Activated naive CD4-positive, alpha-beta T cell treated with anti-CD3 and anti-CD28 coated beads, Interleukin-2, amount 50 U/mL, for 72 hours (primary cell): ENCODE data around the gene OMP. TPM values are rescaled to one million over a fixed set of nuclear protein-coding genes. Genes with fewer than 3 reads are reported as not detected.

Source experiments
- ATAC-seq, 2 donors: fragments of 150-1000 bp; cut with Tn5 transposase; 2 replicates each; pipeline ENCODE4 v1.10.0; 2021; ENCODE audit warnings: mild to moderate bottlenecking in 2 of 2, moderate library complexity in 2 of 2
- DNase-seq, 2 donors: peaks; one replicate each; pipeline ENCODE4 v3.0.0; 2021 to 2022; ENCODE audit warnings: low spot score in 2 of 2
- H3K27ac Mint-ChIP-seq, 2 donors: one replicate each; pipeline ENCODE4 v1.8.0; 2022; ENCODE audit warnings: mild to moderate bottlenecking in 2 of 2, mixed read lengths in 2 of 2
- H3K36me3 Mint-ChIP-seq, 2 donors: one replicate each; pipeline ENCODE4 v1.8.0; 2022; ENCODE audit warnings: mixed read lengths in 2 of 2
- H3K9me3 Mint-ChIP-seq, 2 donors: one replicate each; pipeline ENCODE4 v1.8.0; 2022; ENCODE audit warnings: mixed read lengths in 2 of 2
- total RNA-seq, 2 donors: library from RNA; stranded (reverse); gene quantifications; one replicate each; pipeline ENCODE4 v1.2.3, GENCODE V29; 2022

OMP gene
- total RNA-seq, 2 donors from 2014 or later = not detected

DNA sequence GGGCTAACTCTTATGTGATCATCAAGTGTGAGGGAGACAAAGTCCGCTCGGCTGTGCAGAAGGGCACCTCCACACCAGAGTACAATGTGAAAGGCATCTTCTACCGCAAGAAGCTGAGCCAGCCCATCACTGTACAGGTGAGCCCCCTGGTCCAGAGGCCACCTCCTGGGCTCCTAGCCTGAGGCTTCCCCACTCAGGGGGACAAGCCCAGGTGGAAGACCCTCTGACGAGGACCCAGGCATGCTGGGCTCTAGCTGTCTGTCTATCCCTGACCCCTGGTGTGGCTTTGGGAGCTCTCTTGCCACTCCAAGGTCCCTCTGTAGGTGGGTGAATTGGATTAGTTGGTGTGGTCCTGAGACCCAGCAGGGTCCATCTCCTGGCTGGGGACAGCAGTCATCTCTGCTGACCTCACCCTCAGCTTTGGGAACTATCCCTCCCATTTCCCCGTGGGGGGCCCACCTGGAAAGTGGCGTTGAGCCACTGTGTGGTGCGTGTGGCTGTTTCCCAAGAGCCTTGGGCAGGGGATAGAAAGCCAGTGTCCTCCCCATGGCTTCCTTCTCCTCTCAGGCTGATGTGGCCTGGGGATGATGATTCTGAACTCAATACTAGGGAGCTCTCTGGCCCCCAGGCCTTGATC lies 20.1 kb downstream of the OMP start:
- ATAC-seq (no peak), DNase-seq (no peak)
- Mint-ChIP-seq H3K9me3 (no peaks in the 10 kb centered on the region), H3K36me3 (no peaks in the 10 kb centered on the region), H3K27ac (no peak overlapping the region)

DNA sequence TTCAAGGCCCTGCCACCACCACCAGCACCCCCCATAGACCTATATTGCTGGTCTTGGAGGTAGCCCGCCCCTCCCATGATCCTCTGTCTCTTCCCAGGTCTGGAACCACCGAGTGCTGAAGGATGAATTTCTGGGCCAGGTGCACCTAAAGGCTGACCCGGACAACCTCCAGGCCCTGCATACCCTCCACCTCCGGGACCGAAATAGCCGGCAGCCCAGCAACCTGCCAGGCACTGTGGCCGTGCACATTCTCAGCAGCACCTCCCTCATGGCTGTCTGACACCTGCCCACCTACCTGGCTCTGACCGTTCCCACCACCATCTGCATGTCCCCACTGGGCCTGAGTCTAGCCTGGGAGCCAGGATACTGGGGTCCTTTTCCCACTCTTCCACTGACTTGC lies 21.0 kb downstream of the OMP start:
- Mint-ChIP-seq H3K9me3 (no peaks in the 10 kb centered on the region), H3K27ac (no peak overlapping the region), H3K36me3 (no peaks in the 10 kb centered on the region)
- ATAC-seq = no peak
- DNase-seq = no peak

DNA sequence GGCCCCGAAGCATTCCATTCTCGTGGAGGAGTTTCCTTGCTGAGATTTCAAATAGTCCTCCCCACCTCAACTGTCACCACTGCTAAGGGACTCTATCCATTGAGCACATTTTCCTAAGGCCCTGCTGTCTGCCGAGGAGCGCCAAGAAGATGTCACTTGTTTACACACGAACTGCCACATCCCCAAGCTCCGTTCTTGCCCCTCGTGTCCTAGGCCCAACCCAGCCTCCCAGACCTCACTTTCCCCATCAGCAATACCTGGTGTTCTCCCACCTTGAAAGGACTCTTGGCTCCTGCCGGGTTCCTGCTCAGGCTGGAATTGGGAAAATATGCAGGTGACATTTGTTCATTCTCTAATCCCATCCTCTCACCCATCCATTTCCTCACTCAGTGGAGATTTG lies 21.4 kb downstream of the OMP start:
- no peaks in the 10 kb centered on the region for H3K36me3 Mint-ChIP-seq
- DNase-seq = no peak
- ATAC-seq = no peak
- H3K27ac Mint-ChIP-seq = peak overlapping the region in 1 of 2 donors; percentile 2
- no peaks in the 10 kb centered on the region for H3K9me3 Mint-ChIP-seq

DNA sequence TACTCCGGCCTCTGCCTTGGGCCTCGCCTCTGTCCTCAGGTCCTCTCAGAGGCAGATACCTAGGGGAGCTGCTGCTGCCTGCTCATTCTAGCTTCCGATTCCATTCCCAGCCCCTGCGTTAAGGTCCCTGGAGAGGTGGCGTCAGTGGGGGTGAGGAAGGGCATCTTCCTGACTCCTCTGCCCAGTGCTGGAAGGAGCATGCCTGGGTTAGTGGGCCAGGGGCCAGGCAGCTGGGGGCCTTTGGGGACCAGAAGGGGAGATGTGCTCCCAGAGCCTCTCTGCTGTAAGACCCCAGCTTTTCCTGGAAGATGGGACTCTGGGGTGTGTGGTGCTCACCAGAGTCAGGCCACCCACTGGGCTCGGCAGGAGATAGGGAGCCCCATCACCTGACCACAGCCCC lies 21.8 kb downstream of the OMP start:
- Mint-ChIP-seq H3K27ac (peak overlapping the region in 1 of 2 donors; percentile 2), H3K9me3 (no peaks in the 10 kb centered on the region), H3K36me3 (no peaks in the 10 kb centered on the region)
- ATAC-seq = no peak
- DNase-seq = no peak

DNA sequence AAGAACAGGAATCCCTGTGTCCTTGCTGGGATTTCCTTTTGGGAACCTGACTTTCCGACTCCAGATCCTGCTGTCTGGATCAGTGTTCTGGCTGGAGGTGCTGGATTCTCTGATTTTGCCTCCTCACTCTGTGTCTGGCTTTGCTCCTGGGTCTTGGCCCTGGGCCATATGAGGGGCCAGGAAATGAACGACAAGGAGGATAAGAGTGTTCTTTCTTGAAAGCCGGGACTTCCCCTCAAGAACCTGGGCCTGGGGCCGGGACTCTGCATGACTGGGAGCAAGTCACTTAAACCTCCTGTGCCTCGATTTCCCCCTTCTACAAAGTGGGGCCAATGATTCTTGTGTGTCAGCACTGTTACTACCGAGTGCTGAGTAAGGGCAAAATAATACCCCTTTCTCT lies 22.6 kb downstream of the OMP start:
- ATAC-seq (no peak), DNase-seq (no peak)
- no peaks in the 10 kb centered on the region for H3K36me3 Mint-ChIP-seq
- no peak overlapping the region for H3K27ac Mint-ChIP-seq
- H3K9me3 Mint-ChIP-seq = no peaks in the 10 kb centered on the region

DNA sequence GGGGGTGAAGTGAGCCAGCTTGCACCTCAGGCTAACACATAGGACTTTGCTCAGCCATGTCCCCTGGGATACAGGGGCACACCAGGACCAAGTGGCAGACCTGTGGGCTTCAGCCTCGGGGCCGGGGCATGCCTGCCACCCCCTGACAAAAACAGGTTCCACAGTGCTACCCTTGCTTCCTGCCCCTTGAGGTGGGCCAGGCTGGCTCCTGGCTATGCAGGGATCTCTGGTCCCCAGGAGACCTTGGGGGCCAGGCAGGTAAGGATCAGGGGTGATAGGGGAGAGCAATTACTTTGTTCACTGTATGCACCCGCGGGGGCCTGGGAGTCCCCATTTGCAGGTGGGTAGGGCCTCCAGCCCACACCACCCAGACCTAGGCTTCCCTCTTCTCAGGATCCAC lies 23.1 kb downstream of the OMP start:
- ATAC-seq = no peak
- Mint-ChIP-seq H3K36me3 (no peaks in the 10 kb centered on the region), H3K9me3 (no peaks in the 10 kb centered on the region), H3K27ac (no peak overlapping the region)
- DNase-seq = no peak

DNA sequence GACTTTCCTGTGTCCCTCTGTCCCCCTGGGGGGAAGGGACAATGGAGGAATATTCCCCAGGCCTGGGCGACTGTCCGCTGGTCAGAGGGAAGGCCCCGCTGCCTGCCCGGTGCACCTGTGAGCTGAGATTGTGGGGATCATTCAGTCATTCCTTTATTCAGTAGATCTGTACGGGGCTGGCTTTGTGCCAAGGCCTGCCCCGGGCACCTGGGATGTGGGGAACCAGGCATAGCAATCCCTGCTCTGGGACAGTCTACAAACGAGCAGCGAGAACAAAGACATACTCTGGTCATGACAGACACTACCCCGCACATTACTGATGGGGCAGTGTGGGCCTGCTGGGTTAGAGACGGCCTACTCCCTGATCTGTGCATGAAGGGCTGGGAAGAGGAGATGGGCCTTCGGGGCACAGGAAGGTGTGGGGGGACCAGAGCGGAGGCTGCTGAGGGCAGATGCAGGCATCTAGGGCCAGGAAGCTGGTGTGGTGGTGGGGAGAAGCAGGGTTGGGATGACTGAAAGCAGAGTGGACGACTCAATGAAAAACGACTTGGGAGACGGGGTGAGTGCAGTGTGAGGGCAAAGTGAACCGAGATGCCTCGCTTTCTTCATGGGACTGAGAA lies 23.6 kb downstream of the OMP start:
- DNase-seq = no peak
- Mint-ChIP-seq H3K27ac (no peak overlapping the region), H3K9me3 (no peaks in the 10 kb centered on the region), H3K36me3 (no peaks in the 10 kb centered on the region)
- ATAC-seq = no peak

DNA sequence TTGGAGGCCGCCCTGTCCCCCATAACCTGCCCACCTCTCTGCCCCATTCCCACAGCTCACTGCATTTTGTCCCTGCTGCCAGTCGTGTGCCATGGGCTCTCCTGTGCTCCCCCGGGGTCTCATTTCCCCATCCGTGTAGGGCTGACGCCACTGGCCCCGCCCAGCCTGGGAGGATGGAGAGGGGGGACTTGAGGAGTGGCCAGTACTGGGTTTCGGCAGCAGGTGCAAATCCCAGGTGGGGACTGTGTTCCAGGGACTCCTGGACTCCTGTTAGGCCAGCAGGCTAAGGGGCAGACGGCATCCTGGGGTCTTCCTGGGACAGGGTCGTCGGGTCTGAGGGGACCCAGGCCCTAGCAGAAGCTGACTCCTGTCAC lies 24.2 kb downstream of the OMP start:
- Mint-ChIP-seq H3K9me3 (no peaks in the 10 kb centered on the region), H3K36me3 (no peaks in the 10 kb centered on the region), H3K27ac (no peak overlapping the region)
- DNase-seq (no peak), ATAC-seq (peak; percentile 12 to 51)

DNA sequence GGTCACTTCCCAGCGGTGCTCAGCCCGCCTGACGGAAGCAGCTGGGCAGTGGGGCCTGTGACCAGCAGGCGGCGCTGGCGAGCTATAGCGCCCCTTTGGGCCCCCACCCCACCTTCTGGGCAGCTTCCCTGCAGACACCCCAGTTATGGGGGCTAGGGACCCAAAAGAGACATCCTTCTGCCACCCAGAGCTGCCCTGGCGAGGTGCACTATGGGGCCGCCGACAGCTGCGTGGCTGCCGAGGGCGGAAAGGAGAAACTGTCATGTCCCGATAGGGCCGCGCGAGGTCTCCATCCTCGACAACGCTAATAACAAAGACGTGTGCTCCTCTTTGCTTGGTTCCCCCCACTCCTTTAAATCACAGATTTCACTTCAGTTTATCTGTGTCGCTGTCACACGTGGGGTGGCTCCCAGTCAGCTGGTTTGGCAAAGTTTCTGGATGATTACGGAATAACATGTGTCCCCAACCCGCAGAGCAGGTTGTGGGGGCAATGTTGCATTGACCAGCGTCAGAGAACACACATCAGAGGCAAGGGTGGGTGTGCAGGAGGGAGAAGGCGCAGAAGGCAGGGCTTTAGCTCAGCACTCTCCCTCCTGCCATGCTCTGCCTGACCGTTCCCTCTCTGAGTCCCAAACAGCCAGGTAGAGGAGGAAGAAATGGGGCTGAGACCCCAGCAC lies 24.7 kb downstream of the OMP start:
- DNase-seq (peak; percentile 68 to 74), ATAC-seq (peak; percentile 84 to 87)
- H3K27ac Mint-ChIP-seq = no peak overlapping the region
- no peaks in the 10 kb centered on the region for H3K9me3 Mint-ChIP-seq
- H3K36me3 Mint-ChIP-seq = no peaks in the 10 kb centered on the region

DNA sequence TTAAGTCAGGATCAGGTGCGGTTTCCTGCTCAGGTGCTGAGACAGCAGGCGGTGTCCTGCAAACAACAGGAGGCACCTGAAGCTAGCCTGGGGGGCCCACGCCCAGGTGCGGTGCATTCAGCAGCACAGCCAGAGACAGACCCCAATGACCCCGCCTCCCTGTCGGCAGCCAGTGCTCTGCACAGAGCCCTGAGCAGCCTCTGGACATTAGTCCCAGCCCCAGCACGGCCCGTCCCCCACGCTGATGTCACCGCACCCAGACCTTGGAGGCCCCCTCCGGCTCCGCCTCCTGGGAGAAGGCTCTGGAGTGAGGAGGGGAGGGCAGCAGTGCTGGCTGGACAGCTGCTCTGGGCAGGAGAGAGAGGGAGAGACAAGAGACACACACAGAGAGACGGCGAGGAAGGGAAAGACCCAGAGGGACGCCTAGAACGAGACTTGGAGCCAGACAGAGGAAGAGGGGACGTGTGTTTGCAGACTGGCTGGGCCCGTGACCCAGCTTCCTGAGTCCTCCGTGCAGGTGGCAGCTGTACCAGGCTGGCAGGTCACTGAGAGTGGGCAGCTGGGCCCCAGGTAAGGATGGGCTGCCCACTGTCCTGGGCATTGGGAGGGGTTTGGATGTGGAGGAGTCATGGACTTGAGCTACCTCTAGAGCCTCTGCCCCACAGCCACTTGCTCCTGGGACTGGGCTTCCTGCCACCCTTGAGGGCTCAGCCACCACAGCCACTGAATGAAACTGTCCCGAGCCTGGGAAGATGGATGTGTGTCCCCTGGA lies 25.5 kb downstream of the OMP start, which contains the start of gene MYO7A:
Gene MYO7A, plus strand, starts transcription at position 327 of the 772 bp plus-strand sequence. CDS start 2,389 bp downstream, outside the sequence.
- H3K27ac Mint-ChIP-seq = no peak within 1 kb of the TSS
- no peaks in the 10 kb centered on the region for H3K9me3 Mint-ChIP-seq
- H3K36me3 Mint-ChIP-seq = no peaks in the 10 kb centered on the region
- DNase-seq = no peak
- ATAC-seq = no peak

DNA sequence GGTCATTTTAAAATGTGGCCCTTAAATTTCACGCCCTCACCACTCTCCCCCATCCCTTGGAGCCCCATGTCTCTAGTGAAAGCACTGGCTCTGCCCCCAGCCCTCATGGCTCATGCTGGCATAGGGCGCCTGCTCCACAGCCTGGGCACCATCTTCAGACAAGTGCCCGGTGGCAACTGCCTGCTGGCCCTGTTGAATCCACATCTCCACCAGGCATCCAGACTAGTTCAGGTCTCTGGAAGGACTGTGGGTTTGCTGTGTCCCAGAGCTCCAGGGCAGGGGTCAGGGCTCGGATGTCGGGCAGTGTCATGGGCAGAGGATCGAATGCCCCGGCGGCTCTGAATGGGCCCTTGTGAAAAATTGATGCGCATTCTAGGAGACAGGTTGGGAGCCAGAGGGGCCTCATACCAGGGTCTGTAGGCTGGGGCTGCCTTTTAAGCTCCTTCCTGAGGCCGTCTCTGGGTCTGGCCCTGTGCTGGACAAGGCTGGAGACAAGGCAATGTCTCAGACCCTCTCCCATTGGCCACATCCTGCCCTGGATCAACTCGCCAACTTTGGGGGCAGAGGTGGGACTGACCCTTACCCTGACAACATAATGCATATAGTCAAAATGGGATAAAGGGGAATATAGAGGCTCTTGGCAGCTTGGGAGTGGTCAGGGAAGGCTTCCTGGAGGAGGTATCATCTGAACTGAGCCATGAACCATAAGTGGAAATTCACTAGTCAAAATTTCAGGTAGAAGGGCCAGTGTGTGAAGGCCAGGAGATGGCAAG lies 26.6 kb downstream of the OMP start:
- H3K27ac Mint-ChIP-seq = peak overlapping the region in 1 of 2 donors; percentile 18
- no peaks in the 10 kb centered on the region for H3K36me3 Mint-ChIP-seq
- ATAC-seq (no peak), DNase-seq (no peak)
- H3K9me3 Mint-ChIP-seq = no peaks in the 10 kb centered on the region

DNA sequence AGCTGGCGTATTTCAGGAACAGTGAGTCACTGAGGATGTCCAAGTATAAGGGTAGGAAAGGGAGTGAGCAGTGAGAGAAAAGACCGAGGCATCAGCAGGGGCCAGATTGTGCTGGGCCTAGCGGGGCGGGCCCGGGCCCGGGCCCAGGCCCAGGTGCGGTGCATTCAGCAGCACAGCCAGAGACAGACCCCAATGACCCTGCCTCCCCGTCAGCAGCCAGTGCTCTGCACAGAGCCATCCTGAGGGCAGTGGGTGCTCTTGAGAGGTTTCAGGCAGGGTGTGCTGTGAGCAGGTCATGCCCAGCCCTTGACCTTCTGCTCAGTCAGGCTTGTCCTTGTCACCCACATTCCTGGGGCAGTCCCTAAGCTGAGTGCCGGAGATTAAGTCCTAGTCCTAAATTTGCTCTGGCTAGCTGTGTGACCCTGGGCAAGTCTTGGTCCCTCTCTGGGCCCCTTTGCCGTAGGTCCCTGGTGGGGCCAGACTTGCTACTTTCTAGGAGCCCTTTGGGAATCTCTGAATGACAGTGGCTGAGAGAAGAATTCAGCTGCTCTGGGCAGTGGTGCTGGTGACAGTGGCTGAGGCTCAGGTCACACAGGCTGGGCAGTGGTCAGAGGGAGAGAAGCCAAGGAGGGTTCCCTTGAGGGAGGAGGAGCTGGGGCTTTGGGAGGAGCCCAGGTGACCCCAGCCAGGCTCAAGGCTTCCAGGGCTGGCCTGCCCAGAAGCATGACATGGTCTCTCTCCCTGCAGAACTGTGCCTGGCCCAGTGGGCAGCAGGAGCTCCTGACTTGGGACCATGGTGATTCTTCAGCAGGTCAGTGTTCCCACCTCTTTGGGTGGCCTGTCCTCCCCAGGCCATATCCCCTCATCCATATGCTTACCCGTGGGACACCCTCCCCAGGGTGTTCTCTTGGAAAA lies 27.5 kb downstream of the OMP start:
- ATAC-seq (no peak), DNase-seq (no peak)
- Mint-ChIP-seq H3K9me3 (no peaks in the 10 kb centered on the region), H3K27ac (peak overlapping the region in 1 of 2 donors; percentile 18), H3K36me3 (no peaks in the 10 kb centered on the region)

DNA sequence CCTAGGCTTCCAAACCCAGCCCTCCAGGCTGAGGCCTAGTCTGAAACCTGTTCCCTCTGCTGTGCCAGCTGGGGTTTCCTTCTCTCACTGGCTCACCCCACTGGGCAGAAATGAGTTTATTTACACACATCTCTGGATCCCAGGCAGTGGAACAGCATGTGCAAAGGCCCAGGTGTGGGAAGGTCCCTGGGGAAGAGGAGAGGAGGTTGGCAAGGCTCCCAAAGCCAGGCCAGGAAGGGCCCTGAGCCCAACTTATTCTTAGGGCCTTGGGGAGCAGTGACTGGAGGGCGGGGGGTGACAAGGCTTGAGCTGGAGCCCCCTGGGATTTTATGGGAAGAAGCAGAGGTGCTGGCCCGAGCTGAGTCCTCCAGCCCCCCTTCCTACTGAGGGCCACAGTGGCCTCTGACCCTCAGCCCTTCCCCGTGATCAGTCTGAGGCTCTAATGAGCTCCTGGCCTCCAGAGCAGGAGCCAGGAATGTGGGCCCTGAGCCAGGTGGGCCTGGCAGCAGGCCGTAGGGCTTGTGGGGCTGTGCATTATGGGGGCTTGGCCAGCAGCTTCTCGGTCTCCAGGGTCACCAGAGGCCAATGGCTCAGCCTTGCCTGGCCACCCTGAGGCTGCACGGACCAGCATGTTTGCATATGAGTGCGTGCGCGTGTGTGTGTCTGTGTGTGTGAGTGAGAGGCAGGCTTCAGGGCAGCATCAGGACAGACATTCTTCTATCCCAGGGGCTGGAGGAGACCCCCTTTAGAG lies 28.3 kb downstream of the OMP start:
- Mint-ChIP-seq H3K36me3 (no peaks in the 10 kb centered on the region), H3K27ac (peak overlapping the region in 1 of 2 donors; percentile 46)

DNA sequence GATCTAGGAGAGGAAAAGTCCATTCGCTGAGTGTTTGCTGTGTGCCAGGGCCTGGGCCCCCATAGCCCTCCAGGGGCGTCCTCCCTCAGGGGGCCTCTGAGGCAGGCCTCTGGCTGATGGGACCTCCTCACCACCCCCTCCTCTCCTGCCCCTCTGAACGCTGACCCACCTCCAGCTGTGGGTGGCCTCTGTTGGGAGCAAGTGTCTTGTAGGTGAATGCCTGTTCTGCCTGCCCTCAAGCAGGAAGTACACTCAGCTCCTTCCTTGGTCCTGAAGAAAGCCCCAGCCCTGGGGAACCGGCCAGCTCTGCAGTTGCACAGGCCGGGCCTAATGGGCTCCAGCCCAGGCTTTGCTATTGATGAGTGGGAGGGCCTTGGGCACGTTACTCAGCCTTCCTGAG lies 28.9 kb downstream of the OMP start:
- no peaks in the 10 kb centered on the region for H3K36me3 Mint-ChIP-seq
- no peak for DNase-seq
- H3K9me3 Mint-ChIP-seq = no peaks in the 10 kb centered on the region
- no peak overlapping the region for H3K27ac Mint-ChIP-seq
- ATAC-seq = no peak

More for the DNA sequence above, 28.3 kb downstream of the OMP start:
- ATAC-seq (no peak), DNase-seq (no peak)
- H3K9me3 Mint-ChIP-seq = no peaks in the 10 kb centered on the region

DNA sequence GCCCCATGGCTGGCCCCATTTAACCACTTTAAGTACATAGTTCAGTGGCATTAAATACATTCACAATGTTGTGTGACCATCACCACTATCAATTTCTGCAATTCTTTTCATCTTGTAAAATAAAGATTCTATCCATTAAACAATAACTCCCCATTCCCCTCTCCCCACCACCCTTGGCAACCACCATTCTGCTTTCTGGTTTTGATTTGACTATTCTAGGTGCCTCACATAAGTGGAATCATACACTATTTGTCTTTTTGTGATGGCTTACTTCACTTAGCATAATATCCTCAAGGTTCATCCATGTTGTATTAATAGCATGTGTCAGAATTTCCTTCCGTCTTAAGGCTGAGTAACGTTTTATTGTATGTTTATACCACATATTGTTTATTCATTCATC lies 32.4 kb downstream of the OMP start:
- H3K36me3 Mint-ChIP-seq = no peaks in the 10 kb centered on the region
- peak in 1 of 2 donors; percentile 52 for ATAC-seq
- no peak overlapping the region for H3K27ac Mint-ChIP-seq
- DNase-seq = no peak
- no peaks in the 10 kb centered on the region for H3K9me3 Mint-ChIP-seq
